NCI-H187 (cell line): Measurements from ENCODE around the gene RSBN1.
"Not testable (repeated sequence)": the region's sequence is repeated elsewhere in the genome, so short reads cannot be mapped to it uniquely, and the experiment has no call there.

Experiments
- DNase-seq, 2 experiments: peaks; one replicate each; lab custom pipeline; 2025; lab: John Stamatoyannopoulos, UW

RSBN1 gene

GRCh38 chr1:113742515-113742914, 69.8 kb downstream of the RSBN1 start:
- DNase-seq: no peak

- no peak for DNase-seq
Observed at GRCh38 chr1:113734357-113735055, 77.8 kb downstream of the RSBN1 start.

- no peak for DNase-seq
Observed at GRCh38 chr1:113732802-113733201, 79.5 kb downstream of the RSBN1 start.

- DNase-seq: no peak
Observed at GRCh38 chr1:113721010-113721409, 91.3 kb downstream of the RSBN1 start.

- not testable (repeated sequence) for DNase-seq
Observed at GRCh38 chr1:113718621-113719020, 93.7 kb downstream of the RSBN1 start.

- not testable (repeated sequence) for DNase-seq
Observed at GRCh38 chr1:113717506-113717905, 94.8 kb downstream of the RSBN1 start.

- DNase-seq: no peak
Observed at GRCh38 chr1:113714606-113715269, 97.5 kb downstream of the RSBN1 start.
